Choroid plexus epithelial cell (primary cell): ENCODE data around the gene NR2F1-AS1.

Experiments used
- DNase-seq: peaks from one replicate; pipeline ENCODE4 v3.0.0-alpha.2; 2010; ENCODE audit warnings: low read depth
- H3K4me3 ChIP-seq: 2 replicates; pipeline ENCODE4 v1.5.1; 2011; ENCODE audit warnings: low read depth, mild to moderate bottlenecking, control low read depth, low read length, moderate library complexity
- TF ChIP-seq, protein P1 (sequence below): conservative IDR thresholded peaks from 2 replicates; pipeline ENCODE4 v1.5.1; 2011; ENCODE audit warnings: low read depth, mild to moderate bottlenecking, control low read depth, inconsistent platforms, low read length, moderate library complexity

Gene NR2F1-AS1

GRCh38 chr5:93406971-93407401 is 174.0 kb downstream of the NR2F1-AS1 start:
- H3K4me3 ChIP-seq: no peak overlapping the region
- TF ChIP-seq, protein P1, sequence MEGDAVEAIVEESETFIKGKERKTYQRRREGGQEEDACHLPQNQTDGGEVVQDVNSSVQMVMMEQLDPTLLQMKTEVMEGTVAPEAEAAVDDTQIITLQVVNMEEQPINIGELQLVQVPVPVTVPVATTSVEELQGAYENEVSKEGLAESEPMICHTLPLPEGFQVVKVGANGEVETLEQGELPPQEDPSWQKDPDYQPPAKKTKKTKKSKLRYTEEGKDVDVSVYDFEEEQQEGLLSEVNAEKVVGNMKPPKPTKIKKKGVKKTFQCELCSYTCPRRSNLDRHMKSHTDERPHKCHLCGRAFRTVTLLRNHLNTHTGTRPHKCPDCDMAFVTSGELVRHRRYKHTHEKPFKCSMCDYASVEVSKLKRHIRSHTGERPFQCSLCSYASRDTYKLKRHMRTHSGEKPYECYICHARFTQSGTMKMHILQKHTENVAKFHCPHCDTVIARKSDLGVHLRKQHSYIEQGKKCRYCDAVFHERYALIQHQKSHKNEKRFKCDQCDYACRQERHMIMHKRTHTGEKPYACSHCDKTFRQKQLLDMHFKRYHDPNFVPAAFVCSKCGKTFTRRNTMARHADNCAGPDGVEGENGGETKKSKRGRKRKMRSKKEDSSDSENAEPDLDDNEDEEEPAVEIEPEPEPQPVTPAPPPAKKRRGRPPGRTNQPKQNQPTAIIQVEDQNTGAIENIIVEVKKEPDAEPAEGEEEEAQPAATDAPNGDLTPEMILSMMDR: no peak
- no peak for DNase-seq

DNA sequence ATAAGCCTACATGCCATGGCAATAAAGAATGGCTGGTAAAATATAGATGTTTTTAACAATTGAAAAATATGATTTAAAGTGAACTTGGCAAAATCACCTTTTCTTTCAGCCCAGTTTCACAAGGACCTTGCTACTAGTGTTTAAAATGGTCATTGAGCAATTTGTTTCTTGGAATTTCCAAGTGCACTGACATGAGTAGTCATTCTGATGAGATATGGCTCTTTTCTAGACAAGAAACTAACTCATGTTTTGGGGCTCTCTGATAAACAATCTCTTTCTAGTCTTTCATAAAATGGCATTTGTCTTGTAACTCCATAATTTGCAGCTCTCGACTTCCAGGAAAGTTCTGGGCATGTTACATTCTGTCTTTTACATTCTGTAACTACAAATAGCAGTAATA is 176.8 kb downstream of the NR2F1-AS1 start:
- peak; percentile 47 for DNase-seq
- no peak overlapping the region for H3K4me3 ChIP-seq
- TF ChIP-seq, protein P1: no peak

DNA sequence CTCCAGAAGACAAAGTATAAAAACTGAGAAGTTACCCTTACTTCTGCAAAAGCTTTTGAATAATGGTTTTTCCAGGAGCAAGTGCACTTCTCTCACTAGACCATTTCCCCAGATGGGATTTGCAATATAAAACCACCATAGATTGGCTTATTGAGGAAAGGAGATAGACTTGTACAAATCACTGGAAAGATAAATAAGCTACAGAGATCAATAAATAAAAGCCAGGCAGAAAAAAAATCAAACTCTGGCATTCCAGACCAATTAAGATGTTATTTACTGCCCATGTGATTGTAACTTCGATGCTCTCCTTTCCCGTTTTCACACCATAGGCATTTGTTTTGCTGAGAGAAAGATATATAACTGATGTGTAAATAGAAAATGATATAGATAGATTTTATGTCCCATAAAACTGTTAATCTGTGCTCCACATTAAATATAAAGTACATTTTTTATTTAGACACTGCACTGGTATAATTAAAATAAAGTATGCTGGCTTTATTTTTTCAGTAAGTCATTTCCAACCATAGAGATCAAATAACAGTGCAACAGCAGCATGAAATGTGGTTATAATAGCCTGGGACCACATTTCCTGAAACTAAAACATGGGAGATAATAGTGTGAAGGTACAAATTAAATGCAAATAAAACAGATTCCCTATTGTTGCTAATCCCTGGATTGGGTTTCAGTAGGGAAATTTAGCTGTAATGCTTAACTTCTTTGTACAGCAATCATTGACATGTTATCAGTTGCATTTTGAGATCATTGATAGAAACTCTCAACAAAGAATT is 177.7 kb downstream of the NR2F1-AS1 start:
- TF ChIP-seq, protein P1: no peak
- DNase-seq: no peak
- H3K4me3 ChIP-seq: no peak overlapping the region

- no peak overlapping the region for H3K4me3 ChIP-seq
- TF ChIP-seq, protein P1: no peak
- DNase-seq: no peak
Measured at GRCh38 chr5:93402451-93402850, 178.6 kb downstream of the NR2F1-AS1 start.

GRCh38 chr5:93401634-93402213 is 179.3 kb downstream of the NR2F1-AS1 start:
- H3K4me3 ChIP-seq: no peak overlapping the region
- TF ChIP-seq, protein P1: no peak
- no peak for DNase-seq

DNA sequence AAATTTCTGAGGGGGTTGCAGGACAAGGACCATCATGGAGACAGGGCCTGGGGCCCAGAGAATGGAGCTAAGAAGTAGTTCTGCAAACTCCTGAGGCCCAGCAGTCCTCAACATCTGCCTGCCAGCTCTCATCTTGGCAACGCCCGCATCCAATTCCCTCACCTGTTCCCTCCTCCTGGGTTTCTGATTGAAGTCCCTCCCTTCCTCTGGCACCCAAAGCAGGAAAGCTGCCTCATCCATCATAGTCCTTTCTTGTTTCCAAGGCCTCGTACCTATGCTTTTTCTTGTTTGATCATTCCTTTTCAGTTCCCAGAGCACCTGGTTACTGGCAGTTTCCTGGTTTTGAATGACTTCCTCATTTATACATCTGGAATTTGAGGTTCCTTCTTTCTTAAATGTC is 181.3 kb downstream of the NR2F1-AS1 start:
- TF ChIP-seq, protein P1: no peak
- no peak overlapping the region for H3K4me3 ChIP-seq
- DNase-seq: no peak

GRCh38 chr5:93395971-93396379 is 185.0 kb downstream of the NR2F1-AS1 start:
- TF ChIP-seq, protein P1: no peak
- DNase-seq: peak; percentile 51
- no peak overlapping the region for H3K4me3 ChIP-seq
